NCI-H82 treated with DMSO at 0.1 percent for 48 hours (cell line): ENCODE measurements around the gene MRPS6.

Experiments
- DNase-seq: peaks from one replicate; lab custom pipeline; 2025; ENCODE audit not compliant: unreplicated experiment; lab: John Stamatoyannopoulos, UW

MRPS6 gene

DNA sequence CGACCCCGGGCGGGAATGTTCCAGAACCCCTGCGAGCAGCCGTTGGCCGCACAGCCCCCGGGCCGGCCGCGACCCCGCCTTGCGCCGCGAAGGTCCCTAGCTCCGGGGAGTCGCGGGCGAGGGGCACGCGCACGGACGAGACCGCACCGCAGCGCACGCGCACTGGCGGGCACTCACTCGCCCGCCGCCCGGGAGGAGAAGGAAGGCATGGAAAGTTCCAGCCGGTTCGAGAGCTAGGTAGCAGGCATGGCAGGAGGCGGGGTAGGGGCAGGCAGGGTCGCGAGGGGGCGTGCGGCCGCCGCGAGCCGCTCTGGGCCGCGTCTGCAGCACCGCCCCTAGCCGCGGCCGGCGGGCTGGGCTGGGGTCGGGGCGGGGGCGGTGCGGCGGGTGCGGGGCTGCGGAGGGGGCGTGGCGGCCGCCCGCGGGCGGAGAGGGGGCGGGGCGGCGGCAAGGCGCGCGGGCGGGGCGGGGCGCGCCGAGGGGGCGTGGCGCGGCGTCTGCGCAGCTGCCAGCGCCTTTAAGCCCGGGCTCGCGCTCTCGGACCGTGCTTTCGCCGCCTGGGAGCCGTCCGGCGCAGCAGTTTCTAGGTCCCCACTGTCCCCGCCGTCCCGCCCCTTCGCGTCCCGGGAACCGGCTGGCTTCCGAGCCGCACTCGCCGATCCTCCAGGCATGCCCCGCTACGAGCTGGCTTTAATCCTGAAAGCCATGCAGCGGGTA lies at the start of gene MRPS6, which contains the start of gene SLC5A3:
Gene MRPS6, plus strand, starts transcription at position 547 of the 717 bp plus-strand sequence. Its CDS starts 123 bp downstream, at position 670.
Gene SLC5A3, plus strand, starts transcription at position 547 of the 717 bp plus-strand sequence. CDS start 21,621 bp downstream, outside the sequence.
- peak; percentile 60 for DNase-seq

DNA sequence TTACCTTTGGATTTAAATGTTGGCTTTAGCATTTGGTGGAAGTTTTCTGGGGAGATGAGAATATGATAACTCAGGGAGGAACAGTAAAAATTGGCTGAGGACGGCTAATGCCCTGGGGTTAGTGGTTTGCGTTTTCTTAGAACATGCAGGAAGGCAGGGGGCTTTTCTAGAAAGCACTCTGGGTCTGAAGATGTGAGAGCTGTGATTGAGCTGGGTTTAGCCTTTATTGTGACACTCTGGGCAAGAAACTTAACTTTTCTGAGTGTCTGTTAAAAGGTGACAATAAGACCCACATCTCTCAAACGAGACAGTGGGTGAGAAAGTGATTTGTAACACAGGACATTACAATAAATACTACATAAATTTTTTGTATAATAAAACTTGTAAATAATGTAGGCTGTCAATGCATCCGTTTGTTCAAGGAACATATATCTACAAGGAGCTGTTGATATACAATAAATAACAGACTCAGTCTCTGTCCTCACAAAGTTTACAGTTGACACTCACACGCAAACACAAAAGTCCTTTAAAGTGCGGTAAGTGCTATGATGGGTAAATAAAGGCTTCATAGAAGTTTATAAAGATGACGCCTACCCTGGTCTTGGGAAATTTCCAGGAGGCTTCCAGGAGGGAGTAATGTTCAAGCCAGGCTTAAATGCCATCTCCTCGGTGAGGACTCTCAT lies 49.5 kb upstream of the MRPS6 start:
- no peak for DNase-seq

DNA sequence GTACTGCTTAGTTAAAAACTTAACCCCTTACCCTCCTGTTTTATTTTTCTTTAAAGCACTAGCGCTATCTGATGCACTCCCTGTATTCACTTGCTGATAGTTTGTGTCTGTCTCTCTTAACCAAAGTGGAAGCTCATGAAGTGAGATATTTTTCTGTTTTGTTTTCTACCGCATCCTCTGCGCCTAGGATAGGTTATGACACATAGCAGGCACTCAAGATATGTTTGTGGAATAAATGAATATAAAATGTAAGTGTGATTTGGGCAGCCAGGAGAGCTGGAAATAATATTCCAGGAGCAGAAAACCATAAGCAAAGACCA lies 49.0 kb upstream of the MRPS6 start:
- no peak for DNase-seq

DNA sequence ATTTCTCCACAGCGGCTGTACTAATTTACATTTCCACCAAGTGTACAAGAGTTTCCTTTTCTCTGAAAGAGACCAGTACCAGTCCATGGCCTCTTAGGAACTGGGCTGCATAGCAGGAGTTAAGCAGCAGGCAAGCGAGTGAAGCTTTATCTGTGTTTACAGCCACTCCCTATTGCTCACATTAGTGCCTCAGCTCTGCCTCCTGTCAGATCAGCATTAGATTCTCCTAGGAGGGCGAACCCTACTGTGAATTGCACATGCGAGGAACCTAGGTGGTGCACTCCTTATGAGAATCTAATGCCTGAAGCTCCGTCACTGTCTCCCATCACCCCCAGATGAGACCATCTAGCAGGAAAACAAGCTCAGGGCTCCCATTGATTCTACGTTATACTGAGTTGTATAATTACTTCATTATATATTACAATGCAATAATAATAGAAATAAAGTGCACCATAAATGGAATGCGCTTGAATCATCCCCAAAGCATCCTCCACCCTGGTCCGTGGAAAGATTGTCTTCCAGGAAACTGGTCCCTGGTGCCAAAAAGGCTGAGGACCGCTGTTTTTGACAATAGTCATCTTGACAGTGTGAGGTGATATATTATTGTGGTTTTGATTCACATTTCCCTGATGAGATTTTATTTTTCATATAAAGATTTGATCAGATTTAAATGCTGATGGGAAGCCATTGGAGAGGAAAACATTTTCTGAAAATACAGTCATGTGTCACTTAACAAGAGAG lies 45.5 kb upstream of the MRPS6 start:
- no peak for DNase-seq

DNA sequence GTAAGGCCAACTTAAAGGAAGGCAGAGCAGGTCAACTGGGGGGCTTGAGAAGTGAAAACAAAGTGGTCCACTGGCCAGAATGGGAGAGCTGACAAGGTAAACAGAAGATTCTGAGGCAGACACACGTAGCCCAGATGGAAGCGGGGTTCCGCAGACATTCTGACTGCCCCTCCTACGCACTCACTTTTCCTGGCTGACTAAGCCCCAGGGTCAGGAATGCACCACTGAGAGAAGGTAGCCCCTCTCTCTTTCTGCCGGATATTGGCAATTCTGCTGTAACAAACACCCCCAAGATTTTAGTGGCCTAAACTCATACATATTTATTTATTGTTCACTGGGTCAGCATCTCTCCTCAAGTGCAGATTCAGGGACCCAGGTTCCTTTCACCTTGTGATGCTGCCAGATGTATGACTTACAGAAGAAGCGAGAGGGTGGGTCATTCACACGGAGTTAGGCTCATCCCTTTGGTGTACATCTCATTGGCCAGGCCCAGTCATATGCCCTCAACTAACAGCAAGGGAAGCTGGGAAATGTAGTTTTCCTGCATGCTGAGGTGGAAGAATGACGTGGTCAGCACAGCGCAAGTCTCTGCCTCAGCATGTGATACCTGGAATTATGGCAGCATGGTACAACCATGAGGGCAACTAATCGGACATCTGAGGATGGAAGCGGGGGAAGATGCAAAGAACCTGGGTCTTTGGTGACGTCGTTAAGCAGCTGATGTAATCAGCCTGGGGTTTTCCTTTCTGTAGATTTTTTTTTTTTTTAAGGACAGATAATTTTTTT lies 43.4 kb upstream of the MRPS6 start:
- DNase-seq: peak; percentile 42

DNA sequence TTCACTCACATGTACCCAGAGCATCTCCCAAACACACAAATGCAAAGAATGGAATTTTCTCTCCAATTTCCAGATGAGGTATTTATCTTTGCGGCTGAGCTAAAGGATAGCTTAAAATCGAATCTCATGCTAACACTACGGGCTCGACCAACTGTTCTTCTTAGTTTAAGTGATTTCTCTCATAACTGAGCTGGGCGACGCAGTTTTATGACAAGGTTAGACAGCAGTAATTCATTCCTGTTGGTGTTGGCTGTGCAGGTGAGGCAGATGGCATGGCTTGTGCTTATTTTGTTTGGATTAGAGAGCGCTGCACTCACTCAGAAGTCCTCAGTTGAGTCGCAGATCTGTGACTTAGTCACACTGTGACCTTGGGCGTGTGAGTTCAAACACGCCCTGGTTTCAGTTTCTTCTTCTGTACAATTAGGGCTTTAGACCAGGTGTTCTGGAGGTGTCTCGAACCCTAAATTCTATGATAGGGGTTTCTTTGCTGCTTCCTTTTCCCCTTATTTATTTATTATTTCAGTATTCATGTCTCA lies 41.5 kb upstream of the MRPS6 start:
- DNase-seq: no peak

DNA sequence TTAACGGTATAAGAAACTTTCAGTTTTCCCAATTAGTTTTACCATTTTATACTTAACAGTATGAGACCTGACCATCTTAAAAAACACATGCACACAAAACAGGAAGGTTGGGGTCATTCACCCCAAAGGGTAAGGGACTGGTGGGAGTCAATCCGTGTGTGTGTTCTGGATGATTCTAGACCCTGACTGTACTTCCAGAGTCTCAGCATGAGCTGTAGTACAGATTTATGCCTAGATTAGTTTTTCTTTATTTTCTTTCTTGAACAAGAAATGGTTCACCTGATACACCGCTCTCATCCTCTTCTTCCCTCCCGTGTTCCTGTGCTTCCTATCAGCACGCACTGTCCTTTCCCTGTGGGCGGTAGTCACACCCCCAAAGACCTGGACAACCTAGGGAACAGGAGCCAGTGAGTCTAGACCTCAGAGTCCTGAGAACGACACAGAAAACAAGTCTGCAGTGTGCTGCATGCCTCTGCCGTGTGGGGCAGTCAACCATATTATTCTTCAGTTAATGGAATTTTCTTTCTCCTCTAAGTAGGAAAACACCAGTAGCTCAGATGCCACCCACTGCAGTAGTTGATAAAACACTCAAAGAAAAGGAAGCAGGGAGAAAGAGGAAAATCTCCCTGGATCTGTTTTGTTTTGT lies 38.9 kb upstream of the MRPS6 start:
- no peak for DNase-seq

DNA sequence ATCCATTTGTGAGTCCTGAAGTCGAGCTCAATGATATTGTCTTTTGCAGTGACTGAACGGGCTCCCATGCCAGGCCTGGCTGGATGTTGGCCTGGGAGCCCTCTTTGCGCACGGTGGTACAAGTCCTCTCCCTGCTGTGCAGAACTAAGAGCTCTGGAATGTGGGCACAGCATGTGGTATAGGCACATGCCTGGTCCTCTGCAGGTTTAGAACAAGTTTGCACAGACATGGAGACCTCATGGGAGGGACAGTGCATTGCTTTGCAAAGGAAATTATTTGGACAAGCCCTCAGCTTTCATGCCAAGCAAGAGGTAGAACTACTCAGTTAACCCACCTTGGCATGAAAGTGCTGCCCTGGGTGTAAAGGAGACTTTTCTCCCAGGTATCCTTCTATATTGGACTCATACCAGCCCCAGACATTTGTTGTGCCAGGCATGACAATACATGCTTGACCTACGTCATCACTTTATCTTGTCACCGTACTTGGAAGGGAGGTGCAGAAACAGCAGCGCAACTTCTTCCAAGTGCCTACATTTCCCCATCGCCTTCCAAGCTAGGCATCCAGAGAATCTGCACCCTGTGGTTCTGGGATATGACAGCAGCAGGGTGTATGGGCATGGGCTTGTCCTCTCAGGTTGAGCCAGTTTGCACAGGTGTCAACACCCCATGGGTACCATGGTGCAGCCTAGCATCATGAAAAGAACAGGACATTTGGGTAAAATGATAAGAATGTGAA lies 37.6 kb upstream of the MRPS6 start:
- no peak for DNase-seq

DNA sequence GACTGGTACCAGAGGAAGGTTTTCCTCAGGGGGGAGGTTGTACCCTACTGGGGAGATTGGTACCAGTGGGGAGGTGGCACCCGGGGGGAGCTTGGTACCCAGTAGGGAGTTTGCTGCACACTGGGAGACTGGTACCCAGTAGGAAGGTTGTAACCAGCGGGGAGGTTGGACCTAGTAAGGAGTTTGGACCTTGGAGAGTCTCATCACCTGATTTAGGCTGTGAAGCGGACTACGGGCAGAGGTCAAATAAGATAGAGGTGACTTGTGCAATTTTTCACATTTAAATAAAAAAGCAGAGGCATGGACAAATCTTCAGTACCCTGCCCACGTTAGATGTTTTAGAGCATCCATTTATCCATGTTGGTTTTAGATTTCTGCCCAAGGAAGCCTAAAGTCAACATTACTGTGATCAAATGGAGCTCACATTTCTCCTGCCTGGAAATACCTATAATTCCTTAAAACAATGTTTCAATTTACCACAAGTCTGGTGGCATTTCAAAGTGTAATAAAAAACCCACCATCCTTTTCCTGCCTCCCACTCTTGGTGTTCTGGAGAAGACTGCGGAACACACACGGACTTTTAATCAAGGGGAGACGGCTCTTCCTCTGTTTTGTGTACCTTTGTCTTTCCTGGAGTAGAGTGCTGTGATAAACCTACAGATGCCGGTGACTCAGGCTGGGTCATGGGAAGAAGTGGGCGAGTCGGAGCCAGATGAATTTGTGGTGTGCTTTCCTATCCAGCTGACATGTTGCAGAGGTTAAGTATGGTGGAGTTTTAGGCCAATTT lies 36.2 kb upstream of the MRPS6 start:
- no peak for DNase-seq

DNA sequence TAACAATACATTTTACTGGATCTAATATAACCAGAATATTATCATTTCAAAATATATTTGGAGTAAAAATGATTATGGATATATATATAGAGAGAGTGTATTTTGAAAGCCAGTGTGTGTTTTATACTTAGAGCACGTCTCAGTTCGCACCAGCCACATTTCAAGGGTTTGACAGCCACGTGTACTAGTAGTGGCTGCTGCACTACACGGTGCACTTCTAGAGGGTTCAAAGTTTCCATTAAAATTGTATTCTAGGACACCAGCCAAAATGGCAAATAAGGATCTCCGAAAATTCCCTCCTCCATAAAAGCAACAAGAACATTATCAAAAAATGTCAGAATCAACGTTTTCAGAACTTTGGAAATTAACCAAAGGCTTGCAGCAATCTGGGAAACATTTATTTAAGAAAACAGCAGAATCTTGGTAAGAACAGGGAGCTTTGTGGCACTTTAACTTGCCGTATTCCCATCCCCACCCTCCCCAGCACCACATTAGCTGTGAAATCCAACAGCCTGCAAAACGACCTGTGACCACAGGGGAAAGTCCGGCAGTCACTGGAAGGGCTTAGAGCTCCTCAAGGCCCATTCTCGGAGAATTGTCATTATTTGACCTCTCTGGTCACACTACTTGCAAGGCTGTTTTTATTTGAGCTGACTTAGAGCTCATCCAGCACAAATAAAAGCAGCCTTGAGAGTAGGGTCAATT lies 33.5 kb upstream of the MRPS6 start:
- DNase-seq: no peak

DNA sequence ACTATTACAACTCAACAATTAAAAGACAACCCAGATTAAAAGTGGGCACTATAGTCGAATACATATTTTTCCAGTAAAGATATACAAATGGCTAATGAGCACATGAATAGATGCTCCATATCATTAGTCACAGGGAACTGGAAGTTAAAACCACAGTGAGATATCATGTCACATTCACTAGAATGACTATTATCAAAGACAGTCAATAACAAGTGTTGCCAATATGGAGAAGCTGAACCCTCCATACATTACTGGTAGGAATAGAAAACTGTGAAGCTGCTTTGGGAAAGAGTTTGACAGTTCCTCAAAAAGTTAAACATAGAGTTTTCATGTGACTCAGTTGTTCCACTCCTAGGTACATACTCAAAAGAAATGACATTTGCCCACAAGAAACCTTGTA lies 30.6 kb upstream of the MRPS6 start:
- no peak for DNase-seq

DNA sequence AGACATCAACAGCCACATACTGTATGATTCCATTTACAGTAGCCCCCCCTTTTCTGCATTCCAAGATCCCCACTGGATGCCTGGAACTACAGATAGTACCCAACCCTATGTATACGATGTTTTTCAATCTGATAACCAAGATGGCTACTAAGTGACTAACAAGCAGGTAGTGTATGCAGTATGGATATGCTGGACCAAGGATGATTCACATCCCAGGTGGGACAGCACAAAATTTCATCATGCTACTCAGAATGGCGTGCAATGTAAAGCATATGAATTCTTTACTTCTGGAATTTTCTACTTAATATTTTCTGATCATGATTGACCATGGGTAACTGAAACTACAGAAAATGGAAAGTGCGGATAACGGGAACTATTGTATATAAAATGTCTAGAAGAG lies 30.0 kb upstream of the MRPS6 start:
- no peak for DNase-seq

DNA sequence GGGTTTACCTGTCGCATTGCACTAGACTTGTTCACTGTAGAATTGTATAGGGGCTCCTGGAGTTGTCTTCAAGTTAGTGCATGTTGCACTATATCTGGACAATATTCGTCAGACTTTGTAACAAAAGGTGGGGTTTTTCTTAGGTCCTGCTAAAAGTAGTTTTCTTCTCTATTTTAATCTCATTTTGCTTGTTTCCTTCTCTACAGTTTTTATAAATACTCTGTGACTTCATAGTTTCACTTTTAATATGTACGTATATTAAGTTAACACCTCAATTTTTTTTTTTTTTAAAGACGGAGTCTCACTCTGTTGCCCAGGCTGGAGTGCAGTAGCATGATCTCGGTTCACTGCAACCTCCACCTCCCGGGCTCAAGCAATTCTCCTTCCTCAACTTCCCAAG lies 26.5 kb upstream of the MRPS6 start:
- DNase-seq: no peak

DNA sequence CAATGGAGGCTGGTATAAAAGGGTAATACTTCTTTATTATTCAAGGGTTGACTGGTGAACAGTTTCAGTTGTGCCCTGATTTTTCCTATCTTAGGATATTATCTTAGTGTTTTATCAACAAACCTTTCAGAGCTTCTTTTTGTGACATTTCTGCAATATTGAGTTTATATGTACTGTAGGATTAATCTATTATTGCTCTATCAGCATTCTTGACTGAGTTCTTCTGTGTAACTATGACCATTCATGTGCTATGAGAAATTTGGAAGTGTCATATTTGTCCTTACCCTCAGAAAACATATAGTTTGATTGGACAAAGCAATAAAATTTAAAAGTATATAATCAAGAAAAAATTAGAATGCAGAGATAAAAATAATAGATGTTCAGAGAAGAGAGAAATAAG lies 25.5 kb upstream of the MRPS6 start:
- no peak for DNase-seq

DNA sequence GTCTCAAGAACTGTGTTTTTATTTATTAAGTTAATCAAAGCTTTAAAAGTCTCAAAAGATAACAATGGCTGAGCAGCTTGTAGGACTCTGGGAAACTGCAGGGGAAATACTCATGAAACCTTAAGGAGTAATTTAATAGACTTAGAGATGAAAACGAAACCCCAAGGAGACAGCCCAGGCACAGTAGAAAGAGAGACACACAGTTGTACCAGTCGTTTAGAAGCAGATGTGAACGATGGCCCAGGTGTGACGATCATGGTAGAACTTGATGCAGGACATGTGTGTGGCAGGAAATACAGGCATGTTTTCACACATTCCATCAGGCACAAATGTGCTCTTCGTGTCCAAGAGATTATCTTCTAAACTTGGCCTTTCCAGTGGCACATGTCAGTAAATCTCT lies 21.2 kb upstream of the MRPS6 start:
- no peak for DNase-seq

DNA sequence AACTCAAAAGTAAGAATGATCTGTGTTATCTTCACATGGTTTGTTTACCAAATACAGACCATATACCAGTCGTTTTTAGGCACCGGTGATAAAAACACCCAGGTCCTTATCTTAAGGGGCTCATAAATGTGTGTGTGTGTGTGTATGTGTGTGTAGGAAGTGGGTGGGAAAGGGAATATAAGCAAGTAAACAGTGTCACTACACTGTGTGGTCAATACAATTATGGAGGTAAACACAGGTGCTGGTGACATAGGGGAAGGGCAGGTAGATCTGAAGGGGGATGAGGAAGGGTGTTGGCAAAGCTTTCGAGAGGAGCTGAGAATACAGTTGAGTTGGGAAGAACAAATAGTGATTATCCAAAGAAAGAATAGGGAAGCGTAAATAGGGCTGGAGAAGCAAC lies 19.1 kb upstream of the MRPS6 start:
- no peak for DNase-seq

DNA sequence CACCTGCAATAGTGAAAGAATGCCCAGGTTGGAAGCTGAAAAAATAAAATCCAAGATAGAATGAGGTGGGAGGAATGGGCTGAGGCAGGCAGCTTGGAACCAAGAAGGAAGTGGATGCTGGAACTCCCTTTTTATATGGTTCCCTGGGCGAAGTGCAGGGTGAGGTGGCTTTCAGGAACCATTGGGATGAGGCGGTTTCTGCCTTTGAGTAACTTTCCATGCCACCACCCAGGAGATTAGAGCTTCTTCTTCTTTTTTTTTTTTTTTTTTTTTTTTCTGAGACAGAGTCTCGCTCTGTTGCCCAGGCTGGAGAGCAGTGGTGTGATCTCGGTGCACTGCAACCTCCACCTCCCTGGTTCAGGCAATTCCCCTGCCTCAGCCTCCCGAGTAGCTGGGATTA lies 17.8 kb upstream of the MRPS6 start:
- no peak for DNase-seq

DNA sequence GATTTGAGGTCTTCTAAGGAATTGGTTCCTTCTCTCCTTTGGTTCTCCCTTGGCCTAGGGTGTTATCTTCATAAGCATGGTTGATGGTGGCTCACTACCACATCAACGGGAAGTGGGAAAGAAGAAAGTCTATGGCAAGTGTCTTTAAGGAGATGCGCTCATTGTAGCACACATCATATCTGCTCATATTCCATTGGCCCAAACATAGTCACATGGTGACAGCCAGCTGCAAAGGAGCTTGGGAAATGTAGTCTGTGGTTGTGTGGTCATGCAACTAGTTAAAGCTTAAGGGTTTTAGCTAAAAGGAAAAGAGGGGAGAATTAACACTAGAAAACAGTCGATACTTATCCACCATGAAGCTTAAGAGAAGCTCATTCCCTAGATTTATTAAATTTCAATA lies 11.4 kb upstream of the MRPS6 start:
- no peak for DNase-seq

DNA sequence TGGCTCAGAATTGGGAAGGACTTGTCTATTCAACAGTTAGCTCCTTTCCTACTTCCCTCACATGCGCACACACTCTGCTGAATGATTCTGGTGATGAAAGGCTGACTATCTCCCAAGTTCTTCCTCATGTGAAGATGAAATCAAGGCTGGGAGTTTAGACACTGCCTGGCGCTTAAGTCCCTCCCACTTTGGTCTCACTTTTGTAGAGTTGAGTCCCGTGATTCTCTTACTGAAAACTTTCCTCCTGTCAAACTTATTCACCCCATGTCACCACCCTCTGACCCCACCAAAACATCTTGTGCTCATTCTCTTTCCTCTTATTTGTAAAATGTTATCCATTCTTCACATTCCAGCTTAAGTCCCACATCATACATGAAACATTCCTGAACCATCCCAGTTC lies 8.4 kb upstream of the MRPS6 start:
- DNase-seq: no peak
